Activated CD8-positive, alpha-beta memory T cell treated with anti-CD3 and anti-CD28 coated beads, Interleukin-2, amount 10 ng/mL, durations not matched to agents 7 days and 5 days (primary cell): Measurements from ENCODE around the gene SLC1A7. TPM values are rescaled to one million over a fixed set of nuclear protein-coding genes. Genes with fewer than 3 reads are reported as not detected.

Source experiments
- ATAC-seq: fragments of 150-1000 bp; cut with Tn5 transposase; one replicate; pipeline ENCODE4 v1.10.0; 2021; ENCODE audit warnings: moderate library complexity
- CTCF ChIA-PET: fragments of 350-600 bp; sonication (Branson Sonifier 250); formaldehyde crosslinking; loops from one replicate; lab custom pipeline; 2021; ENCODE audit warnings: antibody characterized with exemption; lab: Charles Lee
- DNase-seq: peaks from one replicate; pipeline ENCODE4 v3.0.0-alpha.2; 2020
- H3K27ac Mint-ChIP-seq: one replicate; pipeline ENCODE4 v1.8.0; 2021; ENCODE audit warnings: mild to moderate bottlenecking, mixed read lengths
- H3K27me3 Mint-ChIP-seq: one replicate; pipeline ENCODE4 v1.8.0; 2021; ENCODE audit warnings: mixed read lengths
- H3K36me3 Mint-ChIP-seq: one replicate; pipeline ENCODE4 v1.8.0; 2021; ENCODE audit warnings: mild to moderate bottlenecking, mixed read lengths
- H3K4me1 Mint-ChIP-seq: one replicate; pipeline ENCODE4 v1.8.0; 2021; ENCODE audit warnings: mixed read lengths
- H3K4me3 Mint-ChIP-seq: one replicate; pipeline ENCODE4 v1.8.0; 2021; ENCODE audit warnings: mild to moderate bottlenecking, moderate library complexity, mixed read lengths
- H3K9me3 Mint-ChIP-seq: one replicate; pipeline ENCODE4 v1.8.0; 2022; ENCODE audit warnings: low read depth, mixed read lengths
- total RNA-seq, 2 experiments: library from RNA; stranded (reverse); gene quantifications; one replicate each; pipeline ENCODE4 v1.2.3, GENCODE V29; 2021

SLC1A7 gene
- total RNA-seq, 2 experiments from 2014 or later: not detected

GRCh38 chr1:53093778-53094532 is 48.5 kb downstream of the SLC1A7 start:
- DNase-seq (no peak), ATAC-seq (no peak)
- Mint-ChIP-seq H3K4me1 (no peaks in the 10 kb centered on the region), H3K27ac (no peak overlapping the region), H3K9me3 (no peaks in the 10 kb centered on the region), H3K4me3 (no peak overlapping the region), H3K27me3 (no peaks in the 10 kb centered on the region), H3K36me3 (no peaks in the 10 kb centered on the region)
- CTCF ChIA-PET: no interaction called here

GRCh38 chr1:53093451-53093754 is 49.0 kb downstream of the SLC1A7 start:
- DNase-seq (no peak), ATAC-seq (no peak)
- Mint-ChIP-seq H3K4me1 (no peaks in the 10 kb centered on the region), H3K36me3 (no peaks in the 10 kb centered on the region), H3K27ac (no peak overlapping the region), H3K9me3 (no peaks in the 10 kb centered on the region), H3K4me3 (no peak overlapping the region), H3K27me3 (no peaks in the 10 kb centered on the region)
- CTCF ChIA-PET: no interaction called here

- no peak for ATAC-seq
- H3K27me3 Mint-ChIP-seq: no peaks in the 10 kb centered on the region
- H3K36me3 Mint-ChIP-seq: no peaks in the 10 kb centered on the region
- no peaks in the 10 kb centered on the region for H3K4me1 Mint-ChIP-seq
- no peaks in the 10 kb centered on the region for H3K9me3 Mint-ChIP-seq
- no peak overlapping the region for H3K27ac Mint-ChIP-seq
- CTCF ChIA-PET: no interaction called here
- no peak overlapping the region for H3K4me3 Mint-ChIP-seq
- DNase-seq: no peak
Measured at GRCh38 chr1:53092659-53093450, 49.6 kb downstream of the SLC1A7 start.

GRCh38 chr1:53091841-53092645 is 50.4 kb downstream of the SLC1A7 start:
- DNase-seq (no peak), ATAC-seq (no peak)
- CTCF ChIA-PET: no interaction called here
- Mint-ChIP-seq H3K4me1 (no peaks in the 10 kb centered on the region), H3K9me3 (no peaks in the 10 kb centered on the region), H3K4me3 (no peak overlapping the region), H3K36me3 (no peaks in the 10 kb centered on the region), H3K27me3 (no peaks in the 10 kb centered on the region), H3K27ac (no peak overlapping the region)

- H3K4me1 Mint-ChIP-seq: no peaks in the 10 kb centered on the region
- CTCF ChIA-PET: no interaction called here
- H3K36me3 Mint-ChIP-seq: no peaks in the 10 kb centered on the region
- H3K4me3 Mint-ChIP-seq: no peak overlapping the region
- ATAC-seq (no peak), DNase-seq (no peak)
- H3K27me3 Mint-ChIP-seq: no peaks in the 10 kb centered on the region
- H3K9me3 Mint-ChIP-seq: no peaks in the 10 kb centered on the region
- H3K27ac Mint-ChIP-seq: no peak overlapping the region
Measured at GRCh38 chr1:53090227-53091147, 52.0 kb downstream of the SLC1A7 start.

GRCh38 chr1:53089478-53090226 is 52.8 kb downstream of the SLC1A7 start:
- ATAC-seq: no peak
- Mint-ChIP-seq H3K4me1 (no peaks in the 10 kb centered on the region), H3K4me3 (no peak overlapping the region), H3K27ac (no peak overlapping the region), H3K27me3 (no peaks in the 10 kb centered on the region), H3K9me3 (no peaks in the 10 kb centered on the region), H3K36me3 (no peaks in the 10 kb centered on the region)
- CTCF ChIA-PET: no interaction called here
- no peak for DNase-seq

GRCh38 chr1:53088616-53089300 is 53.7 kb downstream of the SLC1A7 start:
- no peak for ATAC-seq
- CTCF ChIA-PET: no interaction called here
- Mint-ChIP-seq H3K9me3 (no peaks in the 10 kb centered on the region), H3K4me1 (no peaks in the 10 kb centered on the region), H3K36me3 (no peaks in the 10 kb centered on the region), H3K27me3 (no peaks in the 10 kb centered on the region), H3K27ac (no peak overlapping the region), H3K4me3 (no peak overlapping the region)
- no peak for DNase-seq

- Mint-ChIP-seq H3K36me3 (no peaks in the 10 kb centered on the region), H3K9me3 (no peaks in the 10 kb centered on the region), H3K27ac (no peak overlapping the region), H3K4me1 (no peaks in the 10 kb centered on the region), H3K4me3 (no peak overlapping the region), H3K27me3 (no peaks in the 10 kb centered on the region)
- DNase-seq (no peak), ATAC-seq (no peak)
- CTCF ChIA-PET: interaction anchor here (1.5 kb wide), 1 partner anchor 165 kb away, joined by 3 read pairs; the partner anchor contains the start of gene ECHDC2
Measured at GRCh38 chr1:53087332-53088285, 54.8 kb downstream of the SLC1A7 start.

GRCh38 chr1:53086491-53087070 is 55.9 kb downstream of the SLC1A7 start:
- Mint-ChIP-seq H3K4me3 (no peak overlapping the region), H3K36me3 (no peaks in the 10 kb centered on the region), H3K4me1 (no peaks in the 10 kb centered on the region), H3K9me3 (no peaks in the 10 kb centered on the region), H3K27ac (no peak overlapping the region), H3K27me3 (no peaks in the 10 kb centered on the region)
- no peak for ATAC-seq
- DNase-seq: no peak
- CTCF ChIA-PET: interaction anchor here (1.5 kb wide), 1 partner anchor 164 kb away, joined by 3 read pairs; the partner anchor contains the start of gene ECHDC2

- Mint-ChIP-seq H3K27me3 (no peaks in the 10 kb centered on the region), H3K36me3 (no peaks in the 10 kb centered on the region), H3K27ac (no peak overlapping the region), H3K4me1 (no peaks in the 10 kb centered on the region), H3K4me3 (no peak overlapping the region), H3K9me3 (no peaks in the 10 kb centered on the region)
- DNase-seq (no peak), ATAC-seq (no peak)
- CTCF ChIA-PET: no interaction called here
Measured at GRCh38 chr1:53085405-53085804, 57.0 kb downstream of the SLC1A7 start.

- no peaks in the 10 kb centered on the region for H3K27me3 Mint-ChIP-seq
- no peak overlapping the region for H3K4me3 Mint-ChIP-seq
- H3K4me1 Mint-ChIP-seq: no peaks in the 10 kb centered on the region
- no peak overlapping the region for H3K27ac Mint-ChIP-seq
- H3K36me3 Mint-ChIP-seq: no peaks in the 10 kb centered on the region
- ATAC-seq: no peak
- CTCF ChIA-PET: no interaction called here
- no peaks in the 10 kb centered on the region for H3K9me3 Mint-ChIP-seq
- DNase-seq: no peak
Measured at GRCh38 chr1:53084589-53084971, 57.9 kb downstream of the SLC1A7 start.
